Common myeloid progenitor, CD34-positive (primary cell): Measurements from ENCODE around the gene WHRN.

Source experiments
- CTCF ChIA-PET: fragments of 350-600 bp; sonication (Branson Sonifier 250); formaldehyde crosslinking; loops from one replicate; lab custom pipeline; 2021; ENCODE audit warnings: antibody characterized with exemption; lab: Charles Lee
- POLR2A ChIA-PET: fragments of 350-600 bp; sonication (Branson Sonifier 250); formaldehyde crosslinking; loops from one replicate; lab custom pipeline; 2021; ENCODE audit warnings: antibody characterized with exemption; lab: Charles Lee
- DNase-seq, 3 donors: peaks; one replicate each; pipeline versions ENCODE4 v3.0.0 to v3.0.0-alpha.2; 2013
- H3K27ac ChIP-seq, 2 experiments: 1 replicate in 1 of 2; 2 replicates in 1 of 2; pipeline ENCODE4 v1.7.0; 2013; ENCODE audit warnings: inconsistent platforms in 2 of 2, low read length in 2 of 2, mild to moderate bottlenecking in 2 of 2, low read depth in 1 of 2, moderate library complexity in 1 of 2; ENCODE audit not compliant: severe bottlenecking in 2 of 2, insufficient read depth in 1 of 2, poor library complexity in 1 of 2
- H3K27me3 ChIP-seq, 5 experiments: replicated peaks in 2 of 5; 1 replicate in 3 of 5; 2 replicates in 2 of 5; pipeline versions ENCODE4 v1.6.1 to v1.7.0; 2013; ENCODE audit warnings: low read length in 4 of 5, mild to moderate bottlenecking in 2 of 5, moderate library complexity in 2 of 5, inconsistent platforms in 1 of 5; ENCODE audit not compliant: insufficient read depth in 5 of 5, control insufficient read depth in 4 of 5
- H3K36me3 ChIP-seq, 4 experiments: 1 replicate in 2 of 4; 2 replicates in 2 of 4; pipeline versions ENCODE4 v1.6.1 to v1.7.0; 2013; ENCODE audit warnings: low read length in 3 of 4, control low read depth in 1 of 4, mild to moderate bottlenecking in 1 of 4; ENCODE audit not compliant: control insufficient read depth in 4 of 4, insufficient read depth in 4 of 4
- H3K4me1 ChIP-seq, 4 experiments: 1 replicate in 3 of 4; 2 replicates in 1 of 4; pipeline versions ENCODE4 v1.6.1 to v1.7.1; 2013; ENCODE audit warnings: low read length in 3 of 4, mild to moderate bottlenecking in 3 of 4, control low read depth in 1 of 4, inconsistent platforms in 1 of 4, moderate library complexity in 1 of 4; ENCODE audit not compliant: control insufficient read depth in 4 of 4, insufficient read depth in 4 of 4; ENCODE audit errors: control extremely low read depth in 1 of 4
- H3K4me3 ChIP-seq, 7 experiments: 1 replicate in 4 of 7; 2 replicates in 3 of 7; pipeline versions ENCODE4 v1.5.1 to v1.7.0; 2013; ENCODE audit warnings: mild to moderate bottlenecking in 7 of 7, low read length in 6 of 7, moderate library complexity in 6 of 7, inconsistent platforms in 2 of 7, low read depth in 2 of 7, control low read depth in 1 of 7; ENCODE audit not compliant: insufficient read depth in 4 of 7, control insufficient read depth in 1 of 7; ENCODE audit errors: extremely low read depth in 1 of 7
- H3K9me3 ChIP-seq, 5 experiments: 1 replicate in 4 of 5; 2 replicates in 1 of 5; pipeline versions ENCODE4 v1.6.1 to v1.7.1; 2013; ENCODE audit warnings: low read length in 4 of 5, mild to moderate bottlenecking in 2 of 5, inconsistent platforms in 1 of 5, low read depth in 1 of 5, moderate library complexity in 1 of 5; ENCODE audit not compliant: control insufficient read depth in 4 of 5, insufficient read depth in 2 of 5; ENCODE audit errors: control extremely low read depth in 1 of 5
- WGBS: methylation state at CpG from one replicate; pipeline ENCODE4 v1.1.5; 2013; ENCODE audit not compliant: insufficient coverage; 5-methylcytosine and 5-hydroxymethylcytosine counted together

Gene WHRN

DNA sequence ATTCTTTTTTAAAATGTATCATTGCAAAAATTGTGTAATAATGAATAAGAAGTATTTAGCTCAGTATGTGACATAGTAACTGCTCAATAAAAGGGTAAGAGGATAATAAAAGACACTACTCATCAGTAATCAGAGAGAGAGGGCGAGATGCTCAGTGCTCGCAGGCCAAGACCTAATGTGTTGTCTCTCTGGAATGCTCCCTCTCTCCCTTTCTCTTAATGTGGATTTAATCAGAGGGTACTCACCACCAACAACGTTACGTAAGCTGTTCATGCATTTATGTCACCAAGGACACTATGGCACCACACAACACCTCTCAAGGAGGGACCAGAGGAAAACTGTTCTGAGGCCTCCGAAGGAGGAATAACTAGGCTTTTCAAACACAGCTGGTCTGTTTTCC lies 42.5 kb downstream of the WHRN start:
- peaks cover 0 to 2% (median 0%) of the 10 kb centered on the region in 5 experiments for H3K9me3 ChIP-seq
- ChIA-PET CTCF (interaction anchor here (0.9 to 1.7 kb wide), 5 partner anchors 8 to 190 kb away, joined by 3 to 5 read pairs (median 3); no protein-coding TSS in a partner anchor), POLR2A (interaction anchor here (0.6 kb wide), 1 partner anchor 98 kb away, joined by 3 read pairs; no protein-coding TSS in a partner anchor)
- H3K4me1 ChIP-seq = no peaks in the 10 kb centered on the region
- no peak for DNase-seq
- no peak overlapping the region for H3K27ac ChIP-seq
- H3K27me3 ChIP-seq = no peaks in the 10 kb centered on the region
- H3K36me3 ChIP-seq = no peaks in the 10 kb centered on the region
- no peak overlapping the region for H3K4me3 ChIP-seq
- 89% methylated on average over 3 of the region's 5 CpGs for WGBS

DNA sequence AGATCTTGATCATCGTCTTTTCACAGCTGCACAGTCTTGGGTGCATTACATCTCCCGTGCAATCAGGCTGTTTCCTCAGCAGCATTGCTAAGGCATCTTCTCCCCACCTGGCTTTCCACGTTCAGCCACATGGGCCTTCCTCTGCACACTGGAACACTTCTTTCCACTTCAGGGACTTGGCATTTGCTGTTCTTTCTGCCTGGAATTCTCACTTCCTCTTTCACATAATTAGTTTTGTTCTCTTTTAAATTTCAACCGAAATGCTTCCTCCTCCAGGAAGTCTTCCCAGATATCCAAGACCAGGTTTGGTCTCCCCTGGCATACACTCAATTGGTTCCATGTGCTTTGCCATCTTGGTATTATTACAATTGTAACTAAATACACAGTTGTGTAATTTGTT lies 43.8 kb downstream of the WHRN start:
- Histone ChIP-seq H3K27me3 (no peaks in the 10 kb centered on the region), H3K36me3 (no peaks in the 10 kb centered on the region), H3K27ac (no peak overlapping the region), H3K9me3 (peaks cover 0 to 2% (median 0%) of the 10 kb centered on the region in 5 experiments), H3K4me3 (no peak overlapping the region), H3K4me1 (no peaks in the 10 kb centered on the region)
- no peak for DNase-seq
- POLR2A ChIA-PET = no interaction called here
- CTCF ChIA-PET = interaction anchor here (1.2 to 1.7 kb wide), 3 partner anchors 26 to 191 kb away, joined by 3 to 5 read pairs (median 3); no protein-coding TSS in a partner anchor
- WGBS = 82% methylated on average over 2 of the region's 4 CpGs

DNA sequence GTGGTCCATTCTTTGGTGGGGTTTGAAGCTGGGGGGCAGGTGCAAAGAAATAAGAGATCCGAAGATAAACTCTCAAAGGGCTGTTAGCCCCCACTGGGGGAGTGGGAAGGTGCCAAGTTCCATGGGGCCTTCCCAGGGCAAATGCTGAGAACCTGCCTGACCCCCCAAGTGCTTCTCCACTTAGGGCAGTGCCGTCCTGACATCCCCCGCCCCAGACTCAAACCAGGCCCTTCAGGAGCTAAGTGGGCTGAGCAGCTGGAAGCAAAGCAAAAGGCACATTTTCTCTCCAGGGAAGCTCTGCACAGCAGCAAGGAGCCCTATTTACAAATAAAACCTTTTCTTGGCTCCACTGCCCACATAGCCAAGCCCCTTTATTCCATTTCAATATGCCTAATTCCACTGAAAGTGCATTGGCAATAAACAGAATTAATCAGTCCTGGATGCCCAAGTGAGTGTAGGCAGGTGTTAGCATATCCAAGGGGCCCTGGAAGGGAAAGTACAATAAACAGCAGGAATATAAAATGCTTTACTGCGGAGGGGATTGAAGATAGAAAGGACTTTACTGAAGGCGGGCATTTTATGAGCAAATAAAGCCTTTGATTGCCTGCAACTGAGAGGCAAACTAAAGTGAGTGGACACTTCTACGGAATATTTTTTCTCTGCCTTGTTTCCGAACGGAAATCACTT lies 44.6 kb downstream of the WHRN start:
- no peak for DNase-seq
- POLR2A ChIA-PET = no interaction called here
- Histone ChIP-seq H3K36me3 (no peaks in the 10 kb centered on the region), H3K27ac (no peak overlapping the region), H3K9me3 (peaks cover 0 to 2% (median 0%) of the 10 kb centered on the region in 5 experiments), H3K27me3 (no peaks in the 10 kb centered on the region), H3K4me3 (no peak overlapping the region), H3K4me1 (no peaks in the 10 kb centered on the region)
- CTCF ChIA-PET = interaction anchor here (0.9 to 1.5 kb wide), 2 partner anchors 13 to 27 kb away, joined by 3 read pairs; no protein-coding TSS in a partner anchor
- 83% methylated on average over 6 of the region's 8 CpGs for WGBS

DNA sequence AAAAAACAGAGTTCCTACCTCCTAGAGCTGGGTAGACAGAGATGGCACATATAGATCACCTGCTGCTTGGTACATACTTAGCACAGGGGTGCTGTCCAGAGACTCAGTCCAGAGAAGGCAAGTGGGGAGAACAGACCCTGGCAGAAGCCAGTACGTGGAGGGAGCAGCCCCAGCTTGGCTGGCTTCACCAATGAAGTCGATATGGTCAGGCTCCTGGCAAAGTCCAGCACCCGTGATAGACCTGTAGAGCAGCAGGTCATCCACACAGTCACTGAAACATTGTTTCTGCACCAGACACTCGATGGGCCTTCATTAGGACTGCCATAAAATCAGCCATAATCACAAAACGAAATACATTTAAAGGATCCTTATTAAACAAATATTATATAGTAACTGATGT lies 45.8 kb downstream of the WHRN start:
- Histone ChIP-seq H3K36me3 (no peaks in the 10 kb centered on the region), H3K9me3 (peaks cover 0 to 2% (median 0%) of the 10 kb centered on the region in 5 experiments), H3K27me3 (no peaks in the 10 kb centered on the region), H3K4me1 (no peaks in the 10 kb centered on the region), H3K27ac (no peak overlapping the region), H3K4me3 (no peak overlapping the region)
- ChIA-PET POLR2A (no interaction called here), CTCF (interaction anchor here (1.4 kb wide), 1 partner anchor 24 kb away, joined by 3 read pairs; no protein-coding TSS in a partner anchor)
- WGBS = 75% methylated on average over 2 of the region's 5 CpGs
- no peak for DNase-seq

DNA sequence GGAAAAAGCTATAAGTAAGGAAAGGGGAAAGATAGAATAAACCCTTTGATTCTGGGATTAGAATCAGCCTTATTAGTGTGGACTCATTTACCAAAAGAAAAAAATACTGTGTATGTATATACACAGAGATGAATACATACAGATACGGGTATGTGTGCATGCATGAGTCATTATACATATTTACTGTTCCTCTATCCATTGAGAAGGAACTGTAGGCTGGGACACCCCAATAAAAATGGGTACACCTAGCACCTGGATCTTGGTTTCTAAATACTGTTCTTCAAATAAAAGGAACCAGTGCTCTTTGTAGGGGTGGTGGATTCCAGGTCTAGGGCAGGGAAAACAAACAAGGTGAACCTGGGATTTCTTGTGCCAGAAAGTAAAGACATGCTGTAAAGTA lies 48.3 kb downstream of the WHRN start:
- POLR2A ChIA-PET = no interaction called here
- WGBS = no CpG with 5 or more reads among the region's 1 CpG
- no peak for DNase-seq
- no peak overlapping the region for H3K4me3 ChIP-seq
- no peaks in the 10 kb centered on the region for H3K36me3 ChIP-seq
- CTCF ChIA-PET = interaction anchor here (0.6 kb wide), 1 partner anchor 24 kb away, joined by 5 read pairs; no protein-coding TSS in a partner anchor
- H3K4me1 ChIP-seq = peaks cover 8 to 12% (median 9%) of the 10 kb centered on the region in 4 experiments
- H3K9me3 ChIP-seq = peaks cover 0 to 5% (median 0%) of the 10 kb centered on the region in 5 experiments
- no peaks in the 10 kb centered on the region for H3K27me3 ChIP-seq
- no peak overlapping the region for H3K27ac ChIP-seq

DNA sequence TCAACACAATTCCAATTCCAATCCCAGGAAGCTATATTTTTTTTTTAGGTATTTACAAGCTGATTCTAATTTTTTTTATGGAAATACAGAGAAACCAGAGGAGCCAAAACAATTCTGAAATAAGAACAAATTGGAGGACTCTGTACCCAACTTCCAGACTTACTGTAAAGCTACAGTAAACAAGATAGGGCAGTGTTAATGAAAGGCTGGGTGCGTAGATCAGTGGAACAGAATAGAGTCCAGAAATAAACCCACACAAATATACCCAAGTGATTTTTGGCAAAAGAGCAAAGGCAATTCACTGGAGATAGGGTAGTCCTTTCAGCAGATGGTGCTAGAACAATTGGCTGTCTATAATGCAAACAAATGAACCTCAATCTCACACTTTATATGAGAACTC lies 50.6 kb downstream of the WHRN start:
- H3K4me1 ChIP-seq = peaks cover 8 to 15% (median 14%) of the 10 kb centered on the region in 4 experiments
- CTCF ChIA-PET = interaction anchor here (1.1 to 1.9 kb wide), 2 partner anchors 8 to 20 kb away, joined by 3 to 5 read pairs; no protein-coding TSS in a partner anchor
- DNase-seq = no peak
- H3K27ac ChIP-seq = no peak overlapping the region
- H3K9me3 ChIP-seq = peaks cover 0 to 5% (median 0%) of the 10 kb centered on the region in 5 experiments
- no peaks in the 10 kb centered on the region for H3K36me3 ChIP-seq
- no CpG with 5 or more reads among the region's 1 CpG for WGBS
- POLR2A ChIA-PET = no interaction called here
- H3K4me3 ChIP-seq = no peak overlapping the region
- H3K27me3 ChIP-seq = no peaks in the 10 kb centered on the region
